ENCODE measurements around the gene PYGB.

PYGB gene

DNA sequence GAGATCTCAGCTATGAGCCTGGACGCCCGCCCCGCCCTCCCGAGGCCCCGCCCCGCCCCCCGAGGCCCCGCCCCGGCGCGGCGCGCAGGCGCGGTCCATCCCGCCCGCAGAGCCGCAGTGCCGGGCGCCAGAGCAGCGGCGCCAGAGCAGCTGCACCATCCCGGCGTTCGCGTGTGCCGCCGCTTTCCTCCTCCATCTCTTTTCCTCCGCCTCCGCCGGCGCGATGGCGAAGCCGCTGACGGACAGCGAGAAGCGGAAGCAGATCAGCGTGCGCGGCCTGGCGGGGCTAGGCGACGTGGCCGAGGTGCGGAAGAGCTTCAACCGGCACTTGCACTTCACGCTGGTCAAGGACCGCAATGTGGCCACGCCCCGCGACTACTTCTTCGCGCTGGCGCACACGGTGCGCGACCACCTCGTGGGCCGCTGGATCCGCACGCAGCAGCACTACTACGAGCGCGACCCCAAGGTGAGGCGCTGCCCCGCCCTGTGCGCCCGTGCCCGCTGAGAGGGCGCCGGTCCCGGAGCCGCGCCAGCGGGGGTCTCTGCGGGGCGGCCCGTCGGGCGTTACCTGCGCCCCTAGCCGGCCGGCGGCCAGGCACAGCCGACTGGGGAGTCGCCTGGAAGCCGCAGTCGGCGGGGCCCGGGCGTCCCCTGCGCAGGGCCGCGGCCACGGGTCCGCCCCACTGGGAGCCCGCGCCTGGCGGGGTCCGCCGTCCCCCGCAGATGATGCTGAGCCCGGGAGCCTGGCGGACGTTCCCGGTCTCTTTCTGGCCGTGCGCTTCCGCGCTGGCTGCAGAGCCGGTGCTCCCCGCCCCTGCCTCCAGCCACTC lies at the start of gene PYGB:
Gene PYGB (plus strand): TSS at position 130 of the 830 bp plus-strand sequence. CDS start 94 bp downstream, at position 224.
- H3K9ac ChIP-seq (ENCODE audit: low read depth, low read length): peak within 1 kb of the TSS; percentile 88
- no peaks in the 10 kb centered on the region; the same call in 1 of the 2 replicates for H3K36me3 ChIP-seq (ENCODE audit: insufficient read depth, low read length)
- H3K4me1 ChIP-seq (ENCODE audit: insufficient read depth, low read length): peaks cover 15% of the 10 kb centered on the region; the same call in 1 of the 2 replicates
- H3K9me3 ChIP-seq (ENCODE audit: control insufficient read depth, insufficient read depth, low read length): peaks cover 4% of the 10 kb centered on the region; the same call in 1 of the 2 replicates

DNA sequence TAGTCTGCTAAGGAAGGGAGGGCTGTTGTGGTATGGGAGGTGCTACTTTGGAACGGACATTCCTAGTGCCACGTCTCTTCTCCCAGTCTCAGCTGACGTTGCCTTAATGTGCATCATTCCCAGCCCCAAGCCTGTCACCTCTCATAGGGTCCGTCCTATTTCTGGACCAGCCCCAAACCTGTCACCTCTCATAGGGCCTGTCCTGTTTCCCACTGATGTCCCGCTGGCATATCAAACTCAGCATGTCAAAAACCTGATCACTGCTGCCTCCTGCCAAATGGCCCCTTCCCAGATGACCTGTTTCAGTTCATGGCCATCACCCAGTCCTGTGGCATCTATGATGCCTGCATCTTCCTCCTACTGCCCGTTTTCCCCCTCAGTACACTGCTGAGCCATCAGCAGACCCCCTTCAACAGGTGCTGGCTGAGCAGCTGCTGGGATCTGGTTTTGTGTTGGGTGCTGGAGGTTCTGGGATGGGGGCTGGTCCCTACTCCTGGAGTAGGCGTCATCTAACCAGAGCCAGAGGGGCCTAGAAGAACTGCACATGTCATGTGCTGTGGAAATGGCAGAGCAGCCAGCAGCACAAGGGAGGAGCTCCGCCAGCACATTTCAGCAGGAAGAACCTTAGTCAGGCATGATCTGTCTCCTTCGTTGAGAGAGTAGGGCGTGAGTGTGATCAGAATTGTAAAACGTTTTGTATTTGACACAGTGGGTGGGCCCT lies 49.1 kb upstream of the PYGB start:
- H3K36me3 ChIP-seq (ENCODE audit: insufficient read depth, low read length): no peaks in the 10 kb centered on the region
- H3K9me3 ChIP-seq (ENCODE audit: control insufficient read depth, insufficient read depth, low read length): no peaks in the 10 kb centered on the region
- H3K4me1 ChIP-seq (ENCODE audit: insufficient read depth, low read length): peaks cover 10% of the 10 kb centered on the region; the same call in 1 of the 2 replicates
- no peak overlapping the region for H3K9ac ChIP-seq (ENCODE audit: low read depth, low read length)

DNA sequence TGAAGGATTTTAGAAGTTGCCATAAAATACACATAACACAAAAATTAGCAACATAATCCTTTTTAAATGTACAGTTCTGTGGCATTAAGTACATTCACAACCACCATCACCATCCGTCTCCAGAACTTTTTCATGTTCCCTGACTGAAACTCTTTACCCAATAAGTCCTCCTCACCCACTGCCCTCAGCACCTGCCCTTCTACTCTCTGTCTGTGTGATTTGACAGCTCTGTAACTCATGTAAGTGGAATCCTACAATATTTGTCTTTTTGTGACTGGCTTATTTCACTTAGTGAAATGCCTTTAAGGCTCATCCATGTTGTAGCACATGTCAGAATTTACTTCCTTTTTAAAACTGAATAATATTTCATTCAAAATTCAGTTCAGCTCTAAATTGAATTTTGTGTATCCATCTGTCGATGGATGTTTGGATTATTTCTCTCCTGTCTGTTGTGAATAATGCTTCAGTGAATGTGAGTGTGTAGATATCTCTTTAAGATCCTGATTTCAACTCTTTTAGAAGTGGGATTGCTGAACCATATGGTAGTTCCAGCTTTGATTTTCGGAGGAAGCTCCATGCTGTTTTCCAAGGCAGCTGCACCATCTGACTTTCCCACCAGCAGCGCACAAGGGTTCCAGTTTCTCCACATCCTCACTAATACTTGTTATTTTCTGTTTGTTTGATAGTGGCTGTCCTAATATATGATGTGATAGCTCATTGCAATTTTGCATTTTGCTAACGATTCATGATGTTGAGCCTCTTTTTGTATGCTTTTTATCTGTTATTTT lies 48.2 kb upstream of the PYGB start:
- no peaks in the 10 kb centered on the region for H3K9me3 ChIP-seq (ENCODE audit: control insufficient read depth, insufficient read depth, low read length)
- H3K9ac ChIP-seq (ENCODE audit: low read depth, low read length): no peak overlapping the region
- peaks cover 12% of the 10 kb centered on the region for H3K4me1 ChIP-seq (ENCODE audit: insufficient read depth, low read length)
- H3K36me3 ChIP-seq (ENCODE audit: insufficient read depth, low read length): no peaks in the 10 kb centered on the region

DNA sequence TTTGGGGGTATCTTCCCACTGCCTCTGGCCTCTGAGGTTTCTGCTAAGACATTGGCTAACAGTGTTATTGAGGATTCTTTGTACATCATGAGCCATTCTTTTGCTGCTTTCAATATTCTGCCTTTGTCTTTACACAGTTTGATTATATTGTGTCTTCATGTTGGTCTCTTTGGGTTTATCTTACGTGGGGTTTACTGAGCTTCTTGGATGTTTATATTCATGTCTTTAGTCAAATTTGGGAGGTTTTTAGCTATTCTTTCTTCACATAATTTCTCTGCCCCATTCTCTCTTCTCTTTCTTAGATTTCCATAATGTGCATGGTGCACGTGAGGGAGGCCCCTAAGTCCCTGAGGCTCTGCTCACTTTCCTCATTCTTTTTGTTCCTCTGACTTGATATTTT lies 44.8 kb upstream of the PYGB start:
- H3K4me1 ChIP-seq (ENCODE audit: insufficient read depth, low read length): peaks cover 15% of the 10 kb centered on the region
- H3K9ac ChIP-seq (ENCODE audit: low read depth, low read length): no peak overlapping the region
- no peaks in the 10 kb centered on the region for H3K36me3 ChIP-seq (ENCODE audit: insufficient read depth, low read length)
- H3K9me3 ChIP-seq (ENCODE audit: control insufficient read depth, insufficient read depth, low read length): no peaks in the 10 kb centered on the region

DNA sequence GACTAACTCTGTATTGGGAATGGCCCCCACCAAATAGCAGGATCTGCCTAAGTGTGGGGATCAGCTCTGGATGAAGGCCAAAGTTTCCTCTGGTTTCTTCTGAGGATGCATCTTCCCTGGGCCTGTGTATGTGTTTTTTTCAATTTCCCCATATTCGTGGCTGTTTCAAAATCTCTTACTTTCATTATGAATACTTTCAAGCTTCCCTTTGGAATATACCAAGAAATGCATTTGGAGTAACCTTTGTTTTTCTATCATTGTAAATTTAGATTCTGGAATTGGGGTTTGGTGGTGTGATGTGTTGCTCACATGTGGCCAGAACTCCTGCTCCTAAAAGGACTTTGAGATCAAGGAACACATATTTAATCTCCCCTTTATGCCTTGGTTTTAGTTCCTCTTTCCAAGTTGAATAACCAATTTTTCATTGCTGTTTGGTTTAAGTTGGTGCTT lies 44.0 kb upstream of the PYGB start:
- H3K9me3 ChIP-seq (ENCODE audit: control insufficient read depth, insufficient read depth, low read length): no peaks in the 10 kb centered on the region
- no peaks in the 10 kb centered on the region for H3K36me3 ChIP-seq (ENCODE audit: insufficient read depth, low read length)
- no peak overlapping the region for H3K9ac ChIP-seq (ENCODE audit: low read depth, low read length)
- peaks cover 15% of the 10 kb centered on the region for H3K4me1 ChIP-seq (ENCODE audit: insufficient read depth, low read length)

DNA sequence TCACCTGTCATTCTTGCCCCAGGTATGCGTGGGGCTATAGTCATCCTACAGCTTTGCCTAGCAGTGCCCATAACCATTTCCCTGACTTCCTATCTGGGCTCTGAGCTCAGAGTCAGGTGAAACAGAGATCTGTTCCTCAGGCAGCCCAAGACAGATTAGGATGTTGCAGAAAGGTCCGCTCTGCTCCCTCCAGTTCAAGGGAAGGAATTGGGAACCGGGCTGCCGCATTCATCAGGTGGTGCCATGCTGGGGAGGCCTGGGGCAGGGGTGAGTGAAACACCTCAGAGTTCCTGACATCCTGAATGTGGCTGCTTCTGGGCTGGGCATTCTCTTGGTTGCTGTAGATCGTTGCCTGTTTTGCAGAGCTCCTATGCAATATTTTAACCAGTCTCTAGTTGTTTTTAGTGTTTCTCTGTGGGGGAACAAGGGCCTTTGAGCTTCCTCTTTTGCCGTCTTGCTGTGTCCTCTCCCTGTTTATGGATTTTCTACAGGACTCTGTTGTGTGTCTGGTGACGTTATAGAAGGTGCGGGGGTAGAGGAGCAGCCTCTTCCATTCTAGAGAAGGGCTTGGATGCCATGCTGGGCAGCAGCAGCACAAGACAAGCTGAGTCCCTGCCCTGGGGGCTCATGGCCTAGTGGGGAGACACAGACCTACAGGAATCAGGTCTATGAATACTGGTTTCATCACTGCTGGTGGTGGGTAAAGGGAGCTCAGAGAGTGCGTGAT lies 43.2 kb upstream of the PYGB start:
- H3K9me3 ChIP-seq (ENCODE audit: control insufficient read depth, insufficient read depth, low read length): no peaks in the 10 kb centered on the region
- no peak overlapping the region for H3K9ac ChIP-seq (ENCODE audit: low read depth, low read length)
- H3K36me3 ChIP-seq (ENCODE audit: insufficient read depth, low read length): peaks cover under 1% of the 10 kb centered on the region; the same call in 1 of the 2 replicates
- H3K4me1 ChIP-seq (ENCODE audit: insufficient read depth, low read length): peaks cover 15% of the 10 kb centered on the region

DNA sequence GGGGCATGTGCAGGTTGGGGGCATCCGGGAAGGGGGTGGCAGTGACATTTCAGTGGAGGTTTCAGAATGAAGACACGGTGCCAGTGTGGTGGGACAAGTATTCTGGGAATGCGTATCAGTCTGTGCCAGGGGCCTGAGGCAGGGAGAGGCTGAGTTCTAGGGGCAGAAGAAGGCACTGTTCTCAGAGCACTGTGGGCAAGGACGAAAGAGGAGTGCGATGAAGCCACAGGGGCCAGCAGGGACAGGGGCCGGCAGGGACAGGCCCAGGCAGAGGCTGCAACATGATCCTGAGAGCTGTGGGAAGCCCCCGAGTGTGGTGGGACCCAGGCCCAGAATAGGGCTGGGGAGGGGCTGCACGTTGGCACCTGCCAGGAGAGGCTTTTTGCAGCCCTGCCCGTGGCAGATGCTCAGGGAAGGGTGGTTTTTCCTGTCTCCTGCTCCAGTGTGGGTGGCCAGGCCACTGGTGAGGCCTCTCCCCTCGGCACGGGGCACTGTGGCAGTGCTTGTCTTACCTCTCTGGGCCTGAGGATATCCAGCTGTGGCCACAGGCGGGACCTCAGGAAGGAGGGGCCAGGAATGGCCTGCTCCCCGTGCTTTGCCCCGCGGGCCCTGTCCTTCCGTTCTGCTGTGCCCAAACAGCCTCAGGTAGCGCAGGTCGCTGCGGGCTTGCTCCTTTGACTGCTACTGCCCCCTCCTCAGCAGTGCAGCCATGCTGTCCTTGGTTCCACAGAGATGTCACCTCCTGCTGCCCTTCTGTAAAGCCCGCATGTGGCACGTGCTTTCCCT lies 42.4 kb upstream of the PYGB start:
- Histone ChIP-seq H3K4me1 (ENCODE audit: insufficient read depth, low read length) (peaks cover 15% of the 10 kb centered on the region), H3K36me3 (ENCODE audit: insufficient read depth, low read length) (peaks cover 3% of the 10 kb centered on the region; the same call in 1 of the 2 replicates), H3K9me3 (ENCODE audit: control insufficient read depth, insufficient read depth, low read length) (no peaks in the 10 kb centered on the region), H3K9ac (ENCODE audit: low read depth, low read length) (no peak overlapping the region)

DNA sequence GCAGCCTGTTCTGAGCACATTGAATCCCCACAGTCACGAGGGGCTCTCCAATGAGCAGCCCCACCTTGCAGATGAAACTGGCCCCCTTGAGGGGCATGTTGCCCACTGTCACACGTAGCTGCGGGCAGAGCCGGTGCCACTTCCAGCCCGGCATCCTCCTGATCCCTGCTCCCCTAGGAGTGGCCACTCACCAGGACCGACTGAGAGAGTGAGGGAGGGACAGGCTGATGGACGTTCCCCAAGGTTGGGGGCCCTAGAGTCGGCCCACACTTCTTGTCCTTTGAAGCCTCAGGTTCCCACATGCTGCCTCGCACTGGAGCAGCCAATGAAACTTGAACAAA lies 41.9 kb upstream of the PYGB start:
- no peaks in the 10 kb centered on the region for H3K9me3 ChIP-seq (ENCODE audit: control insufficient read depth, insufficient read depth, low read length)
- H3K9ac ChIP-seq (ENCODE audit: low read depth, low read length): no peak overlapping the region
- H3K36me3 ChIP-seq (ENCODE audit: insufficient read depth, low read length): peaks cover 3% of the 10 kb centered on the region; the same call in 1 of the 2 replicates
- peaks cover 15% of the 10 kb centered on the region for H3K4me1 ChIP-seq (ENCODE audit: insufficient read depth, low read length)

DNA sequence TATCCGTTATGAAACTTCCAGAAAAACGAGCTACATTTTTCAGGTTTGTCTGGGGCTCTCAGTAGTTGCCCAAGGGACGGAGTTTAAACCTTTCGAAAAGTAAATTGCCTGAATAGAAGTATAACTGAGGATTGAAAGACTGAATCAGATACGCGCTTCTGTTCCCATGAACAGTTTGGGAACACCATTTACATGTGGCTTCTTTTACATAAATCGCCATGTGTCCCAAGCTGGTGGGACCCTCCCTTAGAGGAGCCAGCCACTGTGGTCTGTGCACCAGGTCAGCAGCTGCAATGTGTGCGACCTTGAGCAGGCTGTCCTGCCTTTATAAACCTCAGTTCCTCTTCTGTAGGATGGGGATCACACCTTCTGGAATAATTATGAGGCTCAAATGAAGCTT lies 41.3 kb upstream of the PYGB start:
- Histone ChIP-seq H3K9me3 (ENCODE audit: control insufficient read depth, insufficient read depth, low read length) (no peaks in the 10 kb centered on the region), H3K4me1 (ENCODE audit: insufficient read depth, low read length) (peaks cover 15% of the 10 kb centered on the region), H3K36me3 (ENCODE audit: insufficient read depth, low read length) (peaks cover 3% of the 10 kb centered on the region; the same call in 1 of the 2 replicates), H3K9ac (ENCODE audit: low read depth, low read length) (no peak overlapping the region)

DNA sequence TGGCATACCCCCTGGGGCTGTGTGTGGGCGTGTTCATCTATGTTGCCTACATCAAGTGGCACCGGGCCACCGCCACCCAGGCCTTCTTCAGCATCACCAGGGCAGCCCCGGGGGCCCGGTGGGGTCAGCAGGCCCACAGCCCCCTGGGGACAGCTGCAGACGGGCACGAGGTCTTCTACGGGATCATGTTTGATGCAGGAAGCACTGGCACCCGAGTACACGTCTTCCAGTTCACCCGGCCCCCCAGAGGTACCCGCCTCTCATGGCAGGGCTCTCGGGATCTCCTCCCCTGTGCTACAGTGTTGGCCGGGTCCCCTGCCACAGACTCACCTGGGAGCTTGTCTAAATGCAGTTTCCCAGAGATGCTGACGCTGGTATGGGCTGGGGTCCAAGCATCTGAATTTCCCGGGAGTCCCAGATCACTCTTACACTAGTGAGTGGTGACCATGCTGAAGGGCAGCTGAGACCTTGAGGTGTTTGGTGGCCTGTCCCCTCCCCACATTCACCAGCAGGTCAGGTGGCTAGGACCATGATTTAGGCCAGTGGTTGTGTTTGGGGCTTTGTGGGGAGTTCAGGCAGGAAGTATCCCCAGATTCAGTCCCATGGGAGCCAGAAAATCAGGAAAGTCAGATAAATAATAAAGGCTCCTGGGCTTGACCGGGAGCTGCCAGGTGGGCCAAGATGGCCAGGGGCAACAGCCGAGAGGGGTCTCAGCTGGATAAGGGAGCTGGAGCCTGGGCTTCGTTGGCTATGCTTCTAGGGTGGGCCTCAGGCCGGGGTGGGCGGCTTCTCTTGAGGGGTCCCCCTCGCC lies 40.5 kb upstream of the PYGB start:
- no peak overlapping the region for H3K9ac ChIP-seq (ENCODE audit: low read depth, low read length)

DNA sequence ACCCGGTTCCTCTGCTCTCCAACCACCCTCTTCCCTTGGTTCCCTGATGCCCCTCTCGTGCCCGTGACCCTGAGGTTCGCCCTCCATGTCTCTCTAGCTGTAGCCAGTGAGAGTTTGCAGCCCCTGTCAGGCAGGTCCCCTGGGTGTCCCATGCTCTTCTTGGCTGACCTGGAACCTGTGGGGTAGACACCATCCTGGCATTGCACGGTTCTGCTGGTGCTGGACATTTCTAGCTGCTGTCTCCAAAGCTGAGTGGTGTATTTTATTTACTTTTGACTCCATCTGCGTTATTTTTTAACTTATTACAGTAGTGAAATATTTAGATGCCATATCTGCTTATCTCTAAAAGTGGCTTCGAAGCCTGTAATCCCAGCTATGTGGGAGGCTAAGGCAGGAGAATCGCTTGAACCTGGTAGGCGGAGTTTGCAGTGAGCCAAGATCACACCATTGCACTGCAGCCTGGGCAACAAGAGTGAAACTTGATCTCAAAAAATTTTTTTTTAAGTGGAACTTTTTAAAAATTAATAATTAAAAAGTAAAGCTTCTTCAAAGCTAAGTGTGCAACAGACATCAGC lies 39.8 kb upstream of the PYGB start:
- peaks cover 3% of the 10 kb centered on the region; the same call in 1 of the 2 replicates for H3K36me3 ChIP-seq (ENCODE audit: insufficient read depth, low read length)
- no peak overlapping the region for H3K9ac ChIP-seq (ENCODE audit: low read depth, low read length)
- H3K4me1 ChIP-seq (ENCODE audit: insufficient read depth, low read length): peaks cover 15% of the 10 kb centered on the region
- no peaks in the 10 kb centered on the region for H3K9me3 ChIP-seq (ENCODE audit: control insufficient read depth, insufficient read depth, low read length)

More for the DNA sequence above, 40.5 kb upstream of the PYGB start:
- peaks cover 3% of the 10 kb centered on the region; the same call in 1 of the 2 replicates for H3K36me3 ChIP-seq (ENCODE audit: insufficient read depth, low read length)
- no peaks in the 10 kb centered on the region for H3K9me3 ChIP-seq (ENCODE audit: control insufficient read depth, insufficient read depth, low read length)
- peaks cover 15% of the 10 kb centered on the region for H3K4me1 ChIP-seq (ENCODE audit: insufficient read depth, low read length)

DNA sequence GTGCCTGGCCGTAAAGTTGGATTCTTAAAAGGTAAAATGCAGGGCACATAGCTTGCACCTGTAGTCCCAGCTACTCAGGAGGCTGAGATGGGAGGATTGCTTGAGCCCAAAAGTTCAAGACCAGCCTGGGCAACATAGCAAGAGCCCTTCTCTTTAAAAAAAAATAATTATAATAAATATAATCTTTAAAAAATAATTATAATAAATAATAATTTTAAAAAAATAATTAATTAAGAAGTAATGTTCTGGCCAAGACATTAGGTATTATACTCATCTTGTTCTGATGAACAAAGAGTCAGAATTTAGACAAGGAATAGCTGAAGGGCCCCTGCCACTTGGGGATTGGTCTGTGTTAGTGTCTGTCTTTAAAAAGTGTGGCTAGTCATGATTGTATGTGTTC lies 38.5 kb upstream of the PYGB start:
- Histone ChIP-seq H3K4me1 (ENCODE audit: insufficient read depth, low read length) (peaks cover 15% of the 10 kb centered on the region), H3K9ac (ENCODE audit: low read depth, low read length) (no peak overlapping the region), H3K36me3 (ENCODE audit: insufficient read depth, low read length) (peaks cover 3% of the 10 kb centered on the region; the same call in 1 of the 2 replicates), H3K9me3 (ENCODE audit: control insufficient read depth, insufficient read depth, low read length) (no peaks in the 10 kb centered on the region)
